ENCODE data around the gene IGFL3.
"Not testable (repeated sequence)": the region's sequence is repeated elsewhere in the genome, so short reads cannot be mapped to it uniquely, and the experiment has no call there.

Gene IGFL3

GRCh38 chr19:46124638-46125115, at the start of gene IGFL3:
Gene IGFL3, minus strand, starts transcription at chr19:46124688. Its CDS starts 39 bp downstream, at chr19:46124649.
- DNase-seq (ENCODE audit: low read depth in 2 of 2), result no peak

- DNase-seq (ENCODE audit: low read depth in 2 of 2), result no peak
Measured at GRCh38 chr19:46173886-46174480, 49.5 kb upstream of the IGFL3 start.

- no peak for DNase-seq (ENCODE audit: low read depth in 2 of 2)
Measured at GRCh38 chr19:46162731-46163130, 38.2 kb upstream of the IGFL3 start.

- DNase-seq (ENCODE audit: low read depth in 2 of 2), result not testable (repeated sequence)
Measured at GRCh38 chr19:46161642-46162257, 37.3 kb upstream of the IGFL3 start.

- DNase-seq (ENCODE audit: low read depth in 2 of 2), result no peak
Measured at GRCh38 chr19:46160233-46160775, 35.8 kb upstream of the IGFL3 start.

GRCh38 chr19:46159418-46160232, 35.1 kb upstream of the IGFL3 start:
- DNase-seq (ENCODE audit: low read depth in 2 of 2), result no peak

GRCh38 chr19:46155237-46155636, 30.7 kb upstream of the IGFL3 start:
- DNase-seq (ENCODE audit: low read depth in 2 of 2), result no peak

- no peak for DNase-seq (ENCODE audit: low read depth in 2 of 2)
Measured at GRCh38 chr19:46150606-46151005, 26.1 kb upstream of the IGFL3 start.

- DNase-seq (ENCODE audit: low read depth in 2 of 2), result no peak
Measured at GRCh38 chr19:46147791-46148288, 23.4 kb upstream of the IGFL3 start, which contains the start of gene IGFL2. Gene IGFL2, plus strand, starts transcription at chr19:46148238. Its CDS starts 41 bp downstream, at chr19:46148279.

- DNase-seq (ENCODE audit: low read depth in 2 of 2), result no peak
Measured at GRCh38 chr19:46147166-46147740, 22.8 kb upstream of the IGFL3 start.

- no peak for DNase-seq (ENCODE audit: low read depth in 2 of 2)
Measured at GRCh38 chr19:46144756-46145155, 20.3 kb upstream of the IGFL3 start.

- no peak for DNase-seq (ENCODE audit: low read depth in 2 of 2)
Measured at GRCh38 chr19:46142294-46142693, 17.8 kb upstream of the IGFL3 start.

GRCh38 chr19:46141421-46141820, 16.9 kb upstream of the IGFL3 start:
- no peak for DNase-seq (ENCODE audit: low read depth in 2 of 2)

GRCh38 chr19:46137915-46138473, 13.5 kb upstream of the IGFL3 start:
- no peak for DNase-seq (ENCODE audit: low read depth in 2 of 2)

- no peak for DNase-seq (ENCODE audit: low read depth in 2 of 2)
Measured at GRCh38 chr19:46134527-46134926, 10.0 kb upstream of the IGFL3 start.

GRCh38 chr19:46133777-46134241, 9.3 kb upstream of the IGFL3 start:
- no peak for DNase-seq (ENCODE audit: low read depth in 2 of 2)

- DNase-seq (ENCODE audit: low read depth in 2 of 2), result no peak
Measured at GRCh38 chr19:46133101-46133627, 8.7 kb upstream of the IGFL3 start.

- DNase-seq (ENCODE audit: low read depth in 2 of 2), result no peak
Measured at GRCh38 chr19:46132508-46133100, 8.1 kb upstream of the IGFL3 start.

GRCh38 chr19:46131485-46132143, 7.1 kb upstream of the IGFL3 start:
- DNase-seq (ENCODE audit: low read depth in 2 of 2), result no peak

GRCh38 chr19:46126086-46126580, 1.6 kb upstream of the IGFL3 start:
- no peak for DNase-seq (ENCODE audit: low read depth in 2 of 2)
